ENCODE data around the gene TNFRSF18. TPM values are rescaled to one million over a fixed set of nuclear protein-coding genes. Genes with fewer than 3 reads are reported as not detected.

Gene TNFRSF18
- total RNA-seq, 1 donor from 2014 or later = 0.98 TPM

- no peak for TF ChIP-seq CTCF (IDR thresholded peaks at IDR 0.05)
- DNase-seq (no peak), ATAC-seq (no peak)
- intact Hi-C loops (cut with DNase I) = no loop called here
- H3K27ac ChIP-seq = no peak overlapping the region
- no peaks in the 10 kb centered on the region for H3K36me3 ChIP-seq
- peaks cover 18% of the 10 kb centered on the region for H3K27me3 ChIP-seq
- peaks cover 16% of the 10 kb centered on the region for H3K4me1 ChIP-seq
- no peak overlapping the region for H3K4me3 ChIP-seq
- H3K9me3 ChIP-seq = no peaks in the 10 kb centered on the region
These were observed 4.5 kb upstream of the TNFRSF18 start for GRCh38 chr1:1210726-1211540.

GRCh38 chr1:1208713-1209433 is 2.5 kb upstream of the TNFRSF18 start:
- intact Hi-C loops (cut with DNase I) = no loop called here
- ATAC-seq = no peak
- DNase-seq = no peak
- Histone ChIP-seq H3K27me3 (peaks cover 29% of the 10 kb centered on the region), H3K9me3 (no peaks in the 10 kb centered on the region), H3K4me1 (peaks cover 17% of the 10 kb centered on the region), H3K4me3 (no peak overlapping the region), H3K27ac (no peak overlapping the region), H3K36me3 (no peaks in the 10 kb centered on the region)
- no peak for TF ChIP-seq CTCF (IDR thresholded peaks at IDR 0.05)

DNA sequence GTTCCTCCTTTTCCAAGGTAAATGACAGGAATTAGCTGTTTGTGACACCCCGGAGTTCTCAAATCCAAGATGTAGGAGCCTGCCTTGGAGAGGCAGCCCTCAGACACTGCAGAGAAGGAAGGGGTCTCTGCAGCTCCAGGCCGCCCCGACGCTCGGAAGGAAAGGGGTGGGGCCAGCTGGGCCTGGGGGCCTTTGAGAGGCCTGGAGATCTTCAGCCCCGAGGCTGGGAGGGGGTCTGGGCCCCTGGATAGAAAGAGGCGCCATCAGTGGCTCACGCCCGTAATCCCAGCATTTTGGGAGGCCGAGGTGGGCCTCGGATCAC is 1.1 kb upstream of the TNFRSF18 start:
- H3K4me1 ChIP-seq = peaks cover 6% of the 10 kb centered on the region
- no peak overlapping the region for H3K27ac ChIP-seq
- DNase-seq = no peak
- peaks cover 29% of the 10 kb centered on the region for H3K27me3 ChIP-seq
- intact Hi-C loops (cut with DNase I) = no loop called here
- no peaks in the 10 kb centered on the region for H3K36me3 ChIP-seq
- no peak for TF ChIP-seq CTCF (IDR thresholded peaks at IDR 0.05)
- no peaks in the 10 kb centered on the region for H3K9me3 ChIP-seq
- no peak overlapping the region for H3K4me3 ChIP-seq
- ATAC-seq = no peak

- intact Hi-C loops (cut with DNase I) = no loop called here
- TF ChIP-seq CTCF (IDR thresholded peaks at IDR 0.05) = no peak
- no peaks in the 10 kb centered on the region for H3K9me3 ChIP-seq
- no peak overlapping the region for H3K27ac ChIP-seq
- ATAC-seq (no peak), DNase-seq (no peak)
- H3K4me1 ChIP-seq = peaks cover 6% of the 10 kb centered on the region
- no peaks in the 10 kb centered on the region for H3K36me3 ChIP-seq
- H3K27me3 ChIP-seq = peaks cover 29% of the 10 kb centered on the region
- no peak overlapping the region for H3K4me3 ChIP-seq
These were observed 657 bp upstream of the TNFRSF18 start for GRCh38 chr1:1206966-1207531.

- no peaks in the 10 kb centered on the region for H3K36me3 ChIP-seq
- H3K9me3 ChIP-seq = no peaks in the 10 kb centered on the region
- H3K4me1 ChIP-seq = peaks cover 6% of the 10 kb centered on the region
- H3K4me3 ChIP-seq = peak overlapping the region; percentile 36
- no peak overlapping the region for H3K27ac ChIP-seq
- H3K27me3 ChIP-seq = peaks cover 29% of the 10 kb centered on the region
- no peak for ATAC-seq
- TF ChIP-seq CTCF (IDR thresholded peaks at IDR 0.05) = no peak
- DNase-seq = no peak
- intact Hi-C loops (cut with DNase I) = no loop called here
These were observed 520 bp downstream of the TNFRSF18 start for GRCh38 chr1:1205769-1206375.
